ENCODE measurements around the gene POC1B.

POC1B gene

DNA sequence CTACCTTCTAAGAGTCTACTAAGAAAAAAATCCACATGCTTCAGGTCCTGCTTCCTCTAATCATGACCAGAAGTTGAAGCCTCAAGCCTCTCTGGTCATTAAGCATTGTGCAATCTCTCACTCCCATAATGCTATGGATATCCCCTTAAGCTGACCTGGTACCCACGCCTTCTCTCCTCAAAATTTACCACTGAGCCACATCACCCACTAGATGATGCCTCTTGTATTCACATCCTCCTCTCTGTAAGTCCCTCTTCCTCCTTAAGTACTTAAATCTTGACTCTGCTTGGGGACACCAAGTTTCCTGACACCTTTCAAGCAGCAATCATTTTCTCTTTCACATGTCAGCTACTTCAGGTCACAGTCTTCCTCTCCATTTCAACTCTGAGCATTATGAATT is 11.1 kb downstream of the POC1B start:
- peak; percentile 60 for DNase-seq (ENCODE audit: low read depth)
- no peak overlapping the region for H3K4me3 ChIP-seq (ENCODE audit: low read depth, low read length)
- no peak for TF ChIP-seq CTCF (IDR thresholded peaks at IDR 0.05; ENCODE audit: insufficient read depth, low read depth, low read length, missing control alignments)

DNA sequence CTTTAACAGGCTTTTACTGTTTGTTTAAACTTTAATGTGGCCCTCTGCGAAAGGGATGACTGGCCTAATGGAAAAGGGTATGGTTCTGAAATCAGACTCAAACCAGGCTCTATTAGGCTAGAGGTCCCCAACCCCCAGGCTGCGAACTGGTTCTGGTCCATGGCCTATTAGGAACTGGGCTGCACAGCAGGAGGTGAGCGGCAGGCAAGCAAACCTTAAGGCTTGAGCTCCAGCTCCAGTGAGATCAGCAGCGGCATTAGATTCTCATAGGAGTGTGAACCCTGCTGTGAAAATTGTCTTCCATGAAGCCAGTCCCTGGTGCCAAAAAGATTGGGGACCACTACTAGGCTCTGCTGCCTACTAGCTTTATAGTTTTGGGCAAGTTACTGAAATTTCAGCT is 12.3 kb downstream of the POC1B start:
- no peak overlapping the region for H3K4me3 ChIP-seq (ENCODE audit: low read depth, low read length)
- no peak for TF ChIP-seq CTCF (IDR thresholded peaks at IDR 0.05; ENCODE audit: insufficient read depth, low read depth, low read length, missing control alignments)
- no peak for DNase-seq (ENCODE audit: low read depth)

- no peak for DNase-seq (ENCODE audit: low read depth)
- no peak for TF ChIP-seq CTCF (IDR thresholded peaks at IDR 0.05; ENCODE audit: insufficient read depth, low read depth, low read length, missing control alignments)
- no peak overlapping the region for H3K4me3 ChIP-seq (ENCODE audit: low read depth, low read length)
These were observed 18.6 kb downstream of the POC1B start for GRCh38 chr12:89507015-89507824.

GRCh38 chr12:89506050-89506449 is 19.8 kb downstream of the POC1B start:
- DNase-seq (ENCODE audit: low read depth) = no peak
- TF ChIP-seq CTCF (IDR thresholded peaks at IDR 0.05; ENCODE audit: insufficient read depth, low read depth, low read length, missing control alignments) = no peak
- no peak overlapping the region for H3K4me3 ChIP-seq (ENCODE audit: low read depth, low read length)

DNA sequence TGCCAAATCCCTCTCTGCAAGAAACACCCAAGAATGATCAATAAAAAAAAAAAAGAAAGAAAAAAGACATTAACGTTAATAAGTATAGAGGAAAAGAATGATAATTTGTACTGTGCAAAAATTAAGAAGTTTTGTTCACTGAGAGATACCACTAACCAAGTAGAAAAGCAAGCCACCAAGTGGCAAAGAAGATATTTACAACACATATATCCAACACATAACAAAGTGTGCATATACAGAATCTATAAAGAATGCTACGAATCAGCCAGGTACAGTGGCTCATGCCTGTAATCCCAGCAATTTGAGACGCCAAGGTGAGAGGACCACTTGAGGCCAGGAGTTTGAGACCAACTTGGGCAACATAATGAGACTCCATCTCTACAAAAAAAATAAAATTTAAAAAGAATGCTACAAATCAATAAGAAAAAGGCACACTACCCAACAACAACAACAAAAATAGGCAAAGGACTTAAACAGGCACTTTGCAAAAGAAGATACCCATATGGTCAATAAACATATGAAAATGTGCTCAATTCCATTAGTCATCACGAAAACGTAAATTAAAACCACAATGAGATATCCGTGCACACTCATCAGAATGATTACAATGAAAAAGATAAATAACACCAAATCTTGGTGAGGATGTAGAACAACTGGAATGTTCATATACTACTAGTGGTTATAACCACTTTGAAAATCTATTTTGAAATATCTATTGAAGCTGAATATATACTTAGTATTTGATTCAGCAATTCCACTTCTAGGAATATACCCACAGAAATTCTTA is 21.1 kb downstream of the POC1B start:
- no peak overlapping the region for H3K4me3 ChIP-seq (ENCODE audit: low read depth, low read length)
- no peak for DNase-seq (ENCODE audit: low read depth)
- no peak for TF ChIP-seq CTCF (IDR thresholded peaks at IDR 0.05; ENCODE audit: insufficient read depth, low read depth, low read length, missing control alignments)

- no peak for DNase-seq (ENCODE audit: low read depth)
- no peak for TF ChIP-seq CTCF (IDR thresholded peaks at IDR 0.05; ENCODE audit: insufficient read depth, low read depth, low read length, missing control alignments)
- H3K4me3 ChIP-seq (ENCODE audit: low read depth, low read length) = no peak overlapping the region
These were observed 24.1 kb downstream of the POC1B start for GRCh38 chr12:89501793-89502192.
